Measurements from ENCODE around the gene EDA2R. TPM values are rescaled to one million over a fixed set of nuclear protein-coding genes. Genes with fewer than 3 reads are reported as not detected.
A peak's percentile ranks its signal among the peaks of the same experiment; 100 is the strongest.

The EDA2R gene
- 1 to 10 TPM in 2 of 3 donors, under 1 TPM in 1; 0.84 to 1.9 (median 1.4) TPM for total RNA-seq
- long read RNA-seq, donor 1, result 0 reads
- long read RNA-seq, donor 2, result 0 reads

GRCh38 chrX:66638591-66639500, at the start of gene EDA2R:
Gene EDA2R (minus strand): TSS chrX:66639078. CDS start chrX:66616020, 23,058 bp downstream.
- no peak for TF ChIP-seq CTCF (IDR thresholded peaks at IDR 0.05)
- peak in 1 of 3 donors; percentile 37 for DNase-seq
- peak; percentile 86 for ATAC-seq
- no peaks in the 10 kb centered on the region for H3K4me1 ChIP-seq (ENCODE audit: low read depth)
- no peaks in the 10 kb centered on the region for H3K9me3 ChIP-seq
- no peak within 1 kb of the TSS for H3K4me3 ChIP-seq
- intact Hi-C loops (cut with DNase I, micrococcal nuclease), result no loop called here
- no peaks in the 10 kb centered on the region for H3K36me3 ChIP-seq (ENCODE audit: low read depth)

GRCh38 chrX:66684196-66684595, 45.3 kb upstream of the EDA2R start:
- DNase-seq, result no peak
- TF ChIP-seq CTCF (IDR thresholded peaks at IDR 0.05), result no peak
- no peaks in the 10 kb centered on the region for H3K9me3 ChIP-seq
- no peaks in the 10 kb centered on the region for H3K4me1 ChIP-seq (ENCODE audit: low read depth)
- no peaks in the 10 kb centered on the region for H3K36me3 ChIP-seq (ENCODE audit: low read depth)
- no peak overlapping the region for H3K4me3 ChIP-seq
- intact Hi-C loops (cut with DNase I, micrococcal nuclease), result no loop called here
- ATAC-seq, result no peak

GRCh38 chrX:66680451-66680850, 41.6 kb upstream of the EDA2R start:
- intact Hi-C loops (cut with DNase I, micrococcal nuclease), result no loop called here
- ATAC-seq (no peak), DNase-seq (no peak)
- H3K4me3 ChIP-seq, result no peak overlapping the region
- TF ChIP-seq CTCF (IDR thresholded peaks at IDR 0.05), result no peak
- H3K4me1 ChIP-seq (ENCODE audit: low read depth), result no peaks in the 10 kb centered on the region
- no peaks in the 10 kb centered on the region for H3K36me3 ChIP-seq (ENCODE audit: low read depth)
- no peaks in the 10 kb centered on the region for H3K9me3 ChIP-seq

GRCh38 chrX:66677430-66677829, 38.6 kb upstream of the EDA2R start:
- no peak for ATAC-seq
- H3K36me3 ChIP-seq (ENCODE audit: low read depth), result no peaks in the 10 kb centered on the region
- intact Hi-C loops (cut with DNase I, micrococcal nuclease), result no loop called here

GRCh38 chrX:66676990-66677389, 38.1 kb upstream of the EDA2R start:
- ATAC-seq, result no peak
- DNase-seq, result no peak
- no peaks in the 10 kb centered on the region for H3K9me3 ChIP-seq
- no peaks in the 10 kb centered on the region for H3K36me3 ChIP-seq (ENCODE audit: low read depth)
- no peak overlapping the region for H3K4me3 ChIP-seq
- intact Hi-C loops (cut with DNase I, micrococcal nuclease), result no loop called here
- TF ChIP-seq CTCF (IDR thresholded peaks at IDR 0.05), result no peak
- no peaks in the 10 kb centered on the region for H3K4me1 ChIP-seq (ENCODE audit: low read depth)

More at GRCh38 chrX:66677430-66677829, 38.6 kb upstream of the EDA2R start:
- Histone ChIP-seq H3K9me3 (no peaks in the 10 kb centered on the region), H3K4me1 (ENCODE audit: low read depth) (no peaks in the 10 kb centered on the region), H3K4me3 (no peak overlapping the region)
- no peak for DNase-seq
- no peak for TF ChIP-seq CTCF (IDR thresholded peaks at IDR 0.05)
